Fibroblast of lung (primary cell): ENCODE measurements around the gene ATP8B2. TPM values are rescaled to one million over a fixed set of nuclear protein-coding genes. Genes with fewer than 3 reads are reported as not detected.

Experiments
- DNase-seq, 2 donors: peaks; one replicate each; pipeline versions ENCODE4 v3.0.0 to v3.0.0-alpha.2; 2010; ENCODE audit warnings: low read depth in 2 of 2
- H2AFZ ChIP-seq: 2 replicates; pipeline ENCODE4 v1.5.1; 2012; ENCODE audit warnings: low read length, control low read depth, inconsistent platforms
- H3K27ac ChIP-seq: 2 replicates; pipeline ENCODE4 v1.5.1; 2011; ENCODE audit warnings: low read length, control low read depth; ENCODE audit not compliant: insufficient read depth
- H3K27me3 ChIP-seq: 2 replicates; pipeline ENCODE4 v1.5.1; 2011; ENCODE audit warnings: mild to moderate bottlenecking, low read length; ENCODE audit not compliant: control insufficient read depth, insufficient read depth
- H3K36me3 ChIP-seq: 2 replicates; pipeline ENCODE4 v1.5.1; 2011; ENCODE audit warnings: low read length; ENCODE audit not compliant: control insufficient read depth, insufficient read depth
- H3K4me1 ChIP-seq: 2 replicates; pipeline ENCODE4 v1.5.1; 2011; ENCODE audit warnings: low read length; ENCODE audit not compliant: control insufficient read depth, insufficient read depth; ENCODE audit errors: extremely low read depth
- H3K4me2 ChIP-seq: 2 replicates; pipeline ENCODE4 v1.5.1; 2011; ENCODE audit warnings: low read length, control low read depth; ENCODE audit not compliant: insufficient read depth; ENCODE audit errors: extremely low read depth
- H3K4me3 ChIP-seq, 4 experiments: fragments of 200-600 bp in 1 of 4; sonication (generic) in 1 of 4; replicated peaks in 1 of 4; 2 replicates each; pipeline ENCODE4 v1.5.1; 2011 to 2016; ENCODE audit warnings: low read length in 4 of 4, low read depth in 3 of 4, mild to moderate bottlenecking in 3 of 4, control low read depth in 2 of 4, inconsistent platforms in 1 of 4, mixed read lengths in 1 of 4; ENCODE audit not compliant: insufficient read depth in 1 of 4; ENCODE audit errors: control extremely low read depth in 1 of 4
- H3K79me2 ChIP-seq: 2 replicates; pipeline ENCODE4 v1.5.1; 2012; ENCODE audit warnings: mild to moderate bottlenecking, low read length, inconsistent platforms; ENCODE audit not compliant: control insufficient read depth, insufficient read depth
- H3K9ac ChIP-seq: 2 replicates; pipeline ENCODE4 v1.5.1; 2011; ENCODE audit warnings: mild to moderate bottlenecking, low read length, control low read depth; ENCODE audit not compliant: insufficient read depth
- H3K9me3 ChIP-seq: 2 replicates; pipeline ENCODE4 v1.5.1; 2012; ENCODE audit warnings: low read depth, low read length; ENCODE audit not compliant: control insufficient read depth, insufficient read depth
- H4K20me1 ChIP-seq: 2 replicates; pipeline ENCODE4 v1.5.1; 2011; ENCODE audit warnings: low read length; ENCODE audit not compliant: control insufficient read depth, insufficient read depth; ENCODE audit errors: extremely low read depth
- EZH2 ChIP-seq: IDR thresholded peaks from 2 replicates; pipeline ENCODE4 v1.5.1; 2012; ENCODE audit warnings: low read length, control low read depth, mild to moderate bottlenecking; ENCODE audit errors: missing control alignments
- polyA plus RNA-seq, 2 donors: library from polyadenylated mRNA; depleted of rRNA in 1 of 2; stranded (reverse) in 1 of 2; unstranded in 1 of 2; fragments of >200 nt; gene quantifications; 2 replicates each; pipeline ENCODE4 v1.2.1, GENCODE V29; 2011 to 2012; ENCODE audit warnings: missing spikeins in 1 of 2
- total RNA-seq: library from RNA; depleted of rRNA; stranded (reverse); fragments of >200 nt; gene quantifications from 2 replicates; pipeline ENCODE4 v1.2.1, GENCODE V29; 2014
- TF ChIP-seq, protein P1 (sequence below), 2 donors: IDR thresholded peaks in 1 of 2; conservative IDR thresholded peaks in 1 of 2; 1 replicate in 1 of 2; 2 replicates in 1 of 2; pipeline ENCODE4 v1.5.1; 2011 to 2012; ENCODE audit warnings: low read length in 2 of 2, control low read depth in 1 of 2, inconsistent platforms in 1 of 2, low read depth in 1 of 2, mild to moderate bottlenecking in 1 of 2

The ATP8B2 gene
- total and polyA plus RNA-seq, 2 donors (not counting 1 experiment from before 2014, with no cell fraction given) = 101 to 205 TPM

GRCh38 chr1:154326546-154327465 is 1.5 kb downstream of the ATP8B2 start:
- H3K4me2 ChIP-seq = peak overlapping the region; percentile 64
- H3K4me1 ChIP-seq = peaks cover 26% of the 10 kb centered on the region
- H3K27me3 ChIP-seq = peaks cover 7% of the 10 kb centered on the region
- no peak overlapping the region for H2AFZ ChIP-seq
- DNase-seq = peak; percentile 83 to 93
- peaks cover 18% of the 10 kb centered on the region for H3K36me3 ChIP-seq
- H3K9me3 ChIP-seq = no peaks in the 10 kb centered on the region
- peak overlapping the region; percentile 95 for H3K9ac ChIP-seq
- peak overlapping the region; percentile 89 for H3K27ac ChIP-seq
- TF ChIP-seq EZH2 = no peak
- TF ChIP-seq, protein P1, sequence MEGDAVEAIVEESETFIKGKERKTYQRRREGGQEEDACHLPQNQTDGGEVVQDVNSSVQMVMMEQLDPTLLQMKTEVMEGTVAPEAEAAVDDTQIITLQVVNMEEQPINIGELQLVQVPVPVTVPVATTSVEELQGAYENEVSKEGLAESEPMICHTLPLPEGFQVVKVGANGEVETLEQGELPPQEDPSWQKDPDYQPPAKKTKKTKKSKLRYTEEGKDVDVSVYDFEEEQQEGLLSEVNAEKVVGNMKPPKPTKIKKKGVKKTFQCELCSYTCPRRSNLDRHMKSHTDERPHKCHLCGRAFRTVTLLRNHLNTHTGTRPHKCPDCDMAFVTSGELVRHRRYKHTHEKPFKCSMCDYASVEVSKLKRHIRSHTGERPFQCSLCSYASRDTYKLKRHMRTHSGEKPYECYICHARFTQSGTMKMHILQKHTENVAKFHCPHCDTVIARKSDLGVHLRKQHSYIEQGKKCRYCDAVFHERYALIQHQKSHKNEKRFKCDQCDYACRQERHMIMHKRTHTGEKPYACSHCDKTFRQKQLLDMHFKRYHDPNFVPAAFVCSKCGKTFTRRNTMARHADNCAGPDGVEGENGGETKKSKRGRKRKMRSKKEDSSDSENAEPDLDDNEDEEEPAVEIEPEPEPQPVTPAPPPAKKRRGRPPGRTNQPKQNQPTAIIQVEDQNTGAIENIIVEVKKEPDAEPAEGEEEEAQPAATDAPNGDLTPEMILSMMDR (conservative IDR thresholded peaks at IDR 0.05 in 1 of 2, IDR thresholded peaks at IDR 0.05 in 1 of 2; ENCODE audit: low read depth in 1 of 2, low read length in 2 of 2) = no peak
- peaks cover 38% of the 10 kb centered on the region for H3K79me2 ChIP-seq
- H4K20me1 ChIP-seq = no peaks in the 10 kb centered on the region
- H3K4me3 ChIP-seq = peak overlapping the region; percentile 70 to 100 (median 80)

GRCh38 chr1:154327466-154328317 is 2.4 kb downstream of the ATP8B2 start:
- Histone ChIP-seq H3K79me2 (peaks cover 38% of the 10 kb centered on the region), H3K4me1 (peaks cover 26% of the 10 kb centered on the region), H3K4me3 (peak overlapping the region; percentile 32 to 100 (median 42)), H3K27ac (peak overlapping the region; percentile 89), H4K20me1 (no peaks in the 10 kb centered on the region), H3K9me3 (no peaks in the 10 kb centered on the region), H3K4me2 (peak overlapping the region; percentile 89), H3K27me3 (peaks cover 3% of the 10 kb centered on the region), H3K36me3 (peaks cover 24% of the 10 kb centered on the region), H3K9ac (peak overlapping the region; percentile 25), H2AFZ (no peak overlapping the region)
- TF ChIP-seq, protein P1 (conservative IDR thresholded peaks at IDR 0.05 in 1 of 2, IDR thresholded peaks at IDR 0.05 in 1 of 2; ENCODE audit: low read depth in 1 of 2, low read length in 2 of 2) = no peak
- TF ChIP-seq EZH2 = no peak
- DNase-seq = no peak
